ENCODE results near the gene SLC17A8. TPM values are rescaled to one million over a fixed set of nuclear protein-coding genes. Genes with fewer than 3 reads are reported as not detected.
A peak's percentile ranks its signal among the peaks of the same experiment; 100 is the strongest.

The SLC17A8 gene
- total and polyA plus RNA-seq, 2 donors (not counting 1 experiment from before 2014, with no cell fraction given), result not detected

DNA sequence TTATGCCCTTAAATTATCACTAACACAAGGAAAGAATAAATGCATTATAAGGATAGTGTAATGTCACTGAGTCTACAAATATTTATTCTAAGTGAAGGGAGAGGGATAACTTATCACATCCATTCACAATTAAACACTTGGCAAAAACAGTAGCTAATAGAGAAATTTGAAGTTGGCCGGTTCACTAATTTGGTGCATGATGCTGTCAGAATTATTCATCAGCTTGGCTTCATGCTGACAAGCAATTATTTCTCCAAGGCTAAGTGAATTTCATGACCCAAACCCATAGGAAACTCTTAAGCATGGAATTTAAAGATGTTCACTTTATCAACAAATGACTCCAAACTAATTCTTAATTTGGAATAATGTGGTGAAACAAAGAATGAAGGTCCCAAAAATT lies 91.8 kb downstream of the SLC17A8 start:
- no peaks in the 10 kb centered on the region for H3K27me3 ChIP-seq (ENCODE audit: control insufficient read depth, insufficient read depth, low read length)
- H3K27ac ChIP-seq (ENCODE audit: insufficient read depth, low read length), result no peak overlapping the region
- H3K36me3 ChIP-seq (ENCODE audit: control insufficient read depth, insufficient read depth, low read length), result no peaks in the 10 kb centered on the region
- no peak overlapping the region for H3K4me3 ChIP-seq (replicated peaks in 1 of 4; ENCODE audit: control extremely low read depth in 1 of 4, insufficient read depth in 1 of 4, low read depth in 3 of 4, low read length in 4 of 4)
- no peaks in the 10 kb centered on the region for H3K79me2 ChIP-seq (ENCODE audit: control insufficient read depth, insufficient read depth, low read length)
- H2AFZ ChIP-seq (ENCODE audit: low read length), result no peak overlapping the region
- no peak overlapping the region for H3K4me2 ChIP-seq (ENCODE audit: extremely low read depth, insufficient read depth, low read length)
- no peaks in the 10 kb centered on the region for H3K4me1 ChIP-seq (ENCODE audit: control insufficient read depth, extremely low read depth, insufficient read depth, low read length)
- TF ChIP-seq, protein P1, sequence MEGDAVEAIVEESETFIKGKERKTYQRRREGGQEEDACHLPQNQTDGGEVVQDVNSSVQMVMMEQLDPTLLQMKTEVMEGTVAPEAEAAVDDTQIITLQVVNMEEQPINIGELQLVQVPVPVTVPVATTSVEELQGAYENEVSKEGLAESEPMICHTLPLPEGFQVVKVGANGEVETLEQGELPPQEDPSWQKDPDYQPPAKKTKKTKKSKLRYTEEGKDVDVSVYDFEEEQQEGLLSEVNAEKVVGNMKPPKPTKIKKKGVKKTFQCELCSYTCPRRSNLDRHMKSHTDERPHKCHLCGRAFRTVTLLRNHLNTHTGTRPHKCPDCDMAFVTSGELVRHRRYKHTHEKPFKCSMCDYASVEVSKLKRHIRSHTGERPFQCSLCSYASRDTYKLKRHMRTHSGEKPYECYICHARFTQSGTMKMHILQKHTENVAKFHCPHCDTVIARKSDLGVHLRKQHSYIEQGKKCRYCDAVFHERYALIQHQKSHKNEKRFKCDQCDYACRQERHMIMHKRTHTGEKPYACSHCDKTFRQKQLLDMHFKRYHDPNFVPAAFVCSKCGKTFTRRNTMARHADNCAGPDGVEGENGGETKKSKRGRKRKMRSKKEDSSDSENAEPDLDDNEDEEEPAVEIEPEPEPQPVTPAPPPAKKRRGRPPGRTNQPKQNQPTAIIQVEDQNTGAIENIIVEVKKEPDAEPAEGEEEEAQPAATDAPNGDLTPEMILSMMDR (conservative IDR thresholded peaks at IDR 0.05 in 1 of 2, IDR thresholded peaks at IDR 0.05 in 1 of 2; ENCODE audit: low read depth in 1 of 2, low read length in 2 of 2), result no peak
- no peak for TF ChIP-seq EZH2 (IDR thresholded peaks at IDR 0.05; ENCODE audit: low read length, missing control alignments)
- no peaks in the 10 kb centered on the region for H4K20me1 ChIP-seq (ENCODE audit: control insufficient read depth, extremely low read depth, insufficient read depth, low read length)
- DNase-seq (ENCODE audit: low read depth in 2 of 2), result no peak
- no peak overlapping the region for H3K9ac ChIP-seq (ENCODE audit: insufficient read depth, low read length)
- no peaks in the 10 kb centered on the region for H3K9me3 ChIP-seq (ENCODE audit: control insufficient read depth, insufficient read depth, low read depth, low read length)

DNA sequence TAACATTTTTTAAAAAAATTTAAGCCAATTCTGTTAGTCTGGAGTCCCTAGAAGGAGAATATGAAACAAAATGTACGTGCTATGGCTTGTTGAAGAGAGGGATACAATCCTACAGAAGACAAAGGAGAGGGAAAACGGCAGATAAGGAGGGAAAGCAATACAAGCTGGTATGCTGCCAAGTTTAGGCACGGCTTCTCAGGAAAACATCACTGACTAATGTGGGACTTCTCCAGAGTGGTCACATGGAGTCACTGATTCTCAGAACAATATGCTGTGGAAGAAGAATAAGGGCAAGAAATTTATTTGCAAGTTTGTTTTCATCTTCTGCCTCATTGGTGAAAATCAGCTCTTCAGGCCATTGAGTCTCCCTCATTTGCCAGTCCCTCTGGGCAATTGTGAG lies 93.9 kb downstream of the SLC17A8 start:
- no peaks in the 10 kb centered on the region for H3K27me3 ChIP-seq (ENCODE audit: control insufficient read depth, insufficient read depth, low read length)
- H3K36me3 ChIP-seq (ENCODE audit: control insufficient read depth, insufficient read depth, low read length), result no peaks in the 10 kb centered on the region
- H3K79me2 ChIP-seq (ENCODE audit: control insufficient read depth, insufficient read depth, low read length), result no peaks in the 10 kb centered on the region
- H3K9ac ChIP-seq (ENCODE audit: insufficient read depth, low read length), result no peak overlapping the region
- no peak overlapping the region for H3K4me2 ChIP-seq (ENCODE audit: extremely low read depth, insufficient read depth, low read length)
- peak in 1 of 2 donors; percentile 0 for DNase-seq (ENCODE audit: low read depth in 2 of 2)
- no peaks in the 10 kb centered on the region for H4K20me1 ChIP-seq (ENCODE audit: control insufficient read depth, extremely low read depth, insufficient read depth, low read length)
- no peak overlapping the region for H3K27ac ChIP-seq (ENCODE audit: insufficient read depth, low read length)
- no peaks in the 10 kb centered on the region for H3K4me1 ChIP-seq (ENCODE audit: control insufficient read depth, extremely low read depth, insufficient read depth, low read length)
- no peak overlapping the region for H3K4me3 ChIP-seq (replicated peaks in 1 of 4; ENCODE audit: control extremely low read depth in 1 of 4, insufficient read depth in 1 of 4, low read depth in 3 of 4, low read length in 4 of 4)
- no peak for TF ChIP-seq EZH2 (IDR thresholded peaks at IDR 0.05; ENCODE audit: low read length, missing control alignments)
- TF ChIP-seq, protein P1 (conservative IDR thresholded peaks at IDR 0.05 in 1 of 2, IDR thresholded peaks at IDR 0.05 in 1 of 2; ENCODE audit: low read depth in 1 of 2, low read length in 2 of 2), result no peak
- no peak overlapping the region for H2AFZ ChIP-seq (ENCODE audit: low read length)
- no peaks in the 10 kb centered on the region for H3K9me3 ChIP-seq (ENCODE audit: control insufficient read depth, insufficient read depth, low read depth, low read length)

DNA sequence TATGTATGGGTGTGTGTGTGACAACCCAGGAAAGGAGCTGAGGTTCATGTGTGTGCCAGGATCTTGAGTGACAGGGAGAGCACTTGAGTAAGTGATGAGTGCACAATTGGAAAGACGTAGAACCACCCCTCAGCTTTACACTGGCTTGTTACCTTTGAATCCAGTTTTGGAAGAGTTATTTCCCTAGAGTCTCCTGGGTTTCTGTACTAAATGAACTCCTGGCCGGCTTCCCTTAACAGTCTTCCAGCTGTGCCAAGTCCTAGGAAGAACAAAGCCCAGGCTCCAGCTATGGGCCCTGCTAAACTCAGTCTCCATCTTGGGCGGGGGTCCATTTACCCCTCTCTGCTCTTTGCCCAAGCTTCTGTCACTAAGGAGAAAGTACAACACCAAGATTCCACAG lies 97.1 kb downstream of the SLC17A8 start:
- TF ChIP-seq EZH2 (IDR thresholded peaks at IDR 0.05; ENCODE audit: low read length, missing control alignments), result no peak
- TF ChIP-seq, protein P1 (conservative IDR thresholded peaks at IDR 0.05 in 1 of 2, IDR thresholded peaks at IDR 0.05 in 1 of 2; ENCODE audit: low read depth in 1 of 2, low read length in 2 of 2), result no peak
- no peaks in the 10 kb centered on the region for H3K4me1 ChIP-seq (ENCODE audit: control insufficient read depth, extremely low read depth, insufficient read depth, low read length)
- H2AFZ ChIP-seq (ENCODE audit: low read length), result no peak overlapping the region
- H3K4me3 ChIP-seq (replicated peaks in 1 of 4; ENCODE audit: control extremely low read depth in 1 of 4, insufficient read depth in 1 of 4, low read depth in 3 of 4, low read length in 4 of 4), result no peak overlapping the region
- no peaks in the 10 kb centered on the region for H3K27me3 ChIP-seq (ENCODE audit: control insufficient read depth, insufficient read depth, low read length)
- H3K27ac ChIP-seq (ENCODE audit: insufficient read depth, low read length), result no peak overlapping the region
- H3K9me3 ChIP-seq (ENCODE audit: control insufficient read depth, insufficient read depth, low read depth, low read length), result no peaks in the 10 kb centered on the region
- no peaks in the 10 kb centered on the region for H3K79me2 ChIP-seq (ENCODE audit: control insufficient read depth, insufficient read depth, low read length)
- no peak overlapping the region for H3K4me2 ChIP-seq (ENCODE audit: extremely low read depth, insufficient read depth, low read length)
- no peak for DNase-seq (ENCODE audit: low read depth in 2 of 2)
- no peaks in the 10 kb centered on the region for H4K20me1 ChIP-seq (ENCODE audit: control insufficient read depth, extremely low read depth, insufficient read depth, low read length)
- H3K36me3 ChIP-seq (ENCODE audit: control insufficient read depth, insufficient read depth, low read length), result no peaks in the 10 kb centered on the region
- H3K9ac ChIP-seq (ENCODE audit: insufficient read depth, low read length), result no peak overlapping the region
